ENCODE data around the gene NXF1. TPM values are rescaled to one million over a fixed set of nuclear protein-coding genes. Genes with fewer than 3 reads are reported as not detected.

NXF1 gene
- total and polyA plus RNA-seq, 4 donors = 17.3 to 38.3 (median 32.7) TPM

DNA sequence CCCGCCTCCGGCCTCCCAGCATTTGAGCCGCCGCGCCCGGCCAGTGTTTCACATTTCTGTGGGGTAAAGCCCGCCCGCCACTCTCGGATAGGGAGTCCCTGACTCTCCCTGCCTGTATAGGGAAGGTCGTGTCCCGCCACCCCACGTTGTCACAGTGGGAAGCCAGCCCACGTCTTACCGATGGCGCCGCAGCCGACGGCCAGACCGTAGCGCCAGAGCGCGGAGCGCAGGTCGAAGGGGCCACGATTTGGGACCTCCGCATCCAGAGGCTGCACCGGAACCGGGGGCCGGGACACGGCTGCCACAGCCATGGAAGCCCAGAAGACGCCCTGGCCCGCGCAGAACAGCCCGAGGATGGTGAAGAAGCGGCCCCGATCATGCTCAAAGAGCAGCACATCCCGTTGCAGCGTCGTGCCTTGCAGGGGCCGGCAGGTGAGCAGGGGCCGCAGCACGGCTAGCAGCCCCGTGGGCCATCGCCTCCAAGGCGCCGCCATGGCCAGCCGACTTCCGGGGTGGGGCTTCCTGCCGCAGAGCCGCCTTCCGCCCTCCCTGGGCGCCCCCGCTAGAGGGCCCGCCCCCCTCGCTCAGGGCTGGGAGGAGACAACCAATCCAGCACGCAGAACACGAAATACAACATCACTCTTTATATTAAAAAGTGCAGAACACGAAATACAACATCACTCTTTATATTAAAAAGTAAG lies 13.6 kb downstream of the NXF1 start, which contains the start of gene TMEM223:
Gene TMEM223, minus strand, starts transcription at position 506 of the 701 bp plus-strand sequence. Its CDS starts 12 bp downstream, at position 494.
- peak within 1 kb of the TSS; percentile 80 to 85 for H3K27ac ChIP-seq (ENCODE audit: low read depth in 1 of 2, low read length in 2 of 2)
- no peaks in the 10 kb centered on the region for H3K27me3 ChIP-seq (ENCODE audit: control insufficient read depth in 4 of 4, insufficient read depth in 4 of 4, low read length in 3 of 4)
- TF ChIP-seq SP1 (IDR thresholded peaks at IDR 0.05) = no peak
- TF ChIP-seq NR2F2 (IDR thresholded peaks at IDR 0.05) = no peak
- TF ChIP-seq, protein P1, sequence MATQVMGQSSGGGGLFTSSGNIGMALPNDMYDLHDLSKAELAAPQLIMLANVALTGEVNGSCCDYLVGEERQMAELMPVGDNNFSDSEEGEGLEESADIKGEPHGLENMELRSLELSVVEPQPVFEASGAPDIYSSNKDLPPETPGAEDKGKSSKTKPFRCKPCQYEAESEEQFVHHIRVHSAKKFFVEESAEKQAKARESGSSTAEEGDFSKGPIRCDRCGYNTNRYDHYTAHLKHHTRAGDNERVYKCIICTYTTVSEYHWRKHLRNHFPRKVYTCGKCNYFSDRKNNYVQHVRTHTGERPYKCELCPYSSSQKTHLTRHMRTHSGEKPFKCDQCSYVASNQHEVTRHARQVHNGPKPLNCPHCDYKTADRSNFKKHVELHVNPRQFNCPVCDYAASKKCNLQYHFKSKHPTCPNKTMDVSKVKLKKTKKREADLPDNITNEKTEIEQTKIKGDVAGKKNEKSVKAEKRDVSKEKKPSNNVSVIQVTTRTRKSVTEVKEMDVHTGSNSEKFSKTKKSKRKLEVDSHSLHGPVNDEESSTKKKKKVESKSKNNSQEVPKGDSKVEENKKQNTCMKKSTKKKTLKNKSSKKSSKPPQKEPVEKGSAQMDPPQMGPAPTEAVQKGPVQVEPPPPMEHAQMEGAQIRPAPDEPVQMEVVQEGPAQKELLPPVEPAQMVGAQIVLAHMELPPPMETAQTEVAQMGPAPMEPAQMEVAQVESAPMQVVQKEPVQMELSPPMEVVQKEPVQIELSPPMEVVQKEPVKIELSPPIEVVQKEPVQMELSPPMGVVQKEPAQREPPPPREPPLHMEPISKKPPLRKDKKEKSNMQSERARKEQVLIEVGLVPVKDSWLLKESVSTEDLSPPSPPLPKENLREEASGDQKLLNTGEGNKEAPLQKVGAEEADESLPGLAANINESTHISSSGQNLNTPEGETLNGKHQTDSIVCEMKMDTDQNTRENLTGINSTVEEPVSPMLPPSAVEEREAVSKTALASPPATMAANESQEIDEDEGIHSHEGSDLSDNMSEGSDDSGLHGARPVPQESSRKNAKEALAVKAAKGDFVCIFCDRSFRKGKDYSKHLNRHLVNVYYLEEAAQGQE (IDR thresholded peaks at IDR 0.05) = no peak
- TF ChIP-seq RAD21 (IDR thresholded peaks at IDR 0.05) = peak in 1 of 2 donors; percentile 46
- TF ChIP-seq, protein P2, sequence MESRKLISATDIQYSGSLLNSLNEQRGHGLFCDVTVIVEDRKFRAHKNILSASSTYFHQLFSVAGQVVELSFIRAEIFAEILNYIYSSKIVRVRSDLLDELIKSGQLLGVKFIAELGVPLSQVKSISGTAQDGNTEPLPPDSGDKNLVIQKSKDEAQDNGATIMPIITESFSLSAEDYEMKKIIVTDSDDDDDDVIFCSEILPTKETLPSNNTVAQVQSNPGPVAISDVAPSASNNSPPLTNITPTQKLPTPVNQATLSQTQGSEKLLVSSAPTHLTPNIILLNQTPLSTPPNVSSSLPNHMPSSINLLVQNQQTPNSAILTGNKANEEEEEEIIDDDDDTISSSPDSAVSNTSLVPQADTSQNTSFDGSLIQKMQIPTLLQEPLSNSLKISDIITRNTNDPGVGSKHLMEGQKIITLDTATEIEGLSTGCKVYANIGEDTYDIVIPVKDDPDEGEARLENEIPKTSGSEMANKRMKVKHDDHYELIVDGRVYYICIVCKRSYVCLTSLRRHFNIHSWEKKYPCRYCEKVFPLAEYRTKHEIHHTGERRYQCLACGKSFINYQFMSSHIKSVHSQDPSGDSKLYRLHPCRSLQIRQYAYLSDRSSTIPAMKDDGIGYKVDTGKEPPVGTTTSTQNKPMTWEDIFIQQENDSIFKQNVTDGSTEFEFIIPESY (IDR thresholded peaks at IDR 0.05) = no peak
- TF ChIP-seq, protein P3, sequence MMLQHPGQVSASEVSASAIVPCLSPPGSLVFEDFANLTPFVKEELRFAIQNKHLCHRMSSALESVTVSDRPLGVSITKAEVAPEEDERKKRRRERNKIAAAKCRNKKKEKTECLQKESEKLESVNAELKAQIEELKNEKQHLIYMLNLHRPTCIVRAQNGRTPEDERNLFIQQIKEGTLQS (IDR thresholded peaks at IDR 0.05) = no peak
- no peak for TF ChIP-seq EGR1 (IDR thresholded peaks at IDR 0.05; ENCODE audit: low read depth in 2 of 2)
- TF ChIP-seq, protein P4, sequence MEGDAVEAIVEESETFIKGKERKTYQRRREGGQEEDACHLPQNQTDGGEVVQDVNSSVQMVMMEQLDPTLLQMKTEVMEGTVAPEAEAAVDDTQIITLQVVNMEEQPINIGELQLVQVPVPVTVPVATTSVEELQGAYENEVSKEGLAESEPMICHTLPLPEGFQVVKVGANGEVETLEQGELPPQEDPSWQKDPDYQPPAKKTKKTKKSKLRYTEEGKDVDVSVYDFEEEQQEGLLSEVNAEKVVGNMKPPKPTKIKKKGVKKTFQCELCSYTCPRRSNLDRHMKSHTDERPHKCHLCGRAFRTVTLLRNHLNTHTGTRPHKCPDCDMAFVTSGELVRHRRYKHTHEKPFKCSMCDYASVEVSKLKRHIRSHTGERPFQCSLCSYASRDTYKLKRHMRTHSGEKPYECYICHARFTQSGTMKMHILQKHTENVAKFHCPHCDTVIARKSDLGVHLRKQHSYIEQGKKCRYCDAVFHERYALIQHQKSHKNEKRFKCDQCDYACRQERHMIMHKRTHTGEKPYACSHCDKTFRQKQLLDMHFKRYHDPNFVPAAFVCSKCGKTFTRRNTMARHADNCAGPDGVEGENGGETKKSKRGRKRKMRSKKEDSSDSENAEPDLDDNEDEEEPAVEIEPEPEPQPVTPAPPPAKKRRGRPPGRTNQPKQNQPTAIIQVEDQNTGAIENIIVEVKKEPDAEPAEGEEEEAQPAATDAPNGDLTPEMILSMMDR (IDR thresholded peaks at IDR 0.05; ENCODE audit: low read depth, low read length, missing input control) = peak; percentile 25
- no peak for TF ChIP-seq TAF1 (conservative IDR thresholded peaks at IDR 0.05)
- no peak for TF ChIP-seq RXRA (IDR thresholded peaks at IDR 0.05)
- no peak for TF ChIP-seq JUND (IDR thresholded peaks at IDR 0.05)
- TF ChIP-seq FOXA1 (IDR thresholded peaks at IDR 0.05) = peak; percentile 21
- TF ChIP-seq YY1 (IDR thresholded peaks at IDR 0.05) = peak; percentile 96
- TF ChIP-seq, protein P5, sequence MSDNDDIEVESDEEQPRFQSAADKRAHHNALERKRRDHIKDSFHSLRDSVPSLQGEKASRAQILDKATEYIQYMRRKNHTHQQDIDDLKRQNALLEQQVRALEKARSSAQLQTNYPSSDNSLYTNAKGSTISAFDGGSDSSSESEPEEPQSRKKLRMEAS (IDR thresholded peaks at IDR 0.05) = no peak
- TF ChIP-seq HNF4G (IDR thresholded peaks at IDR 0.05) = no peak
- no peak for TF ChIP-seq HNF4A (conservative IDR thresholded peaks at IDR 0.05)
- TF ChIP-seq FOXA2 (IDR thresholded peaks at IDR 0.05) = no peak
- peak; percentile 65 to 92 for TF ChIP-seq GABPA (IDR thresholded peaks at IDR 0.05 in 1 of 2, conservative IDR thresholded peaks at IDR 0.05 in 1 of 2)
- H3K4me1 ChIP-seq (ENCODE audit: control insufficient read depth in 4 of 4, insufficient read depth in 4 of 4, low read length in 3 of 4) = peaks cover 0 to 41% (median 34%) of the 10 kb centered on the region in 4 donors
- under 1% methylated on average over 58 of the region's 58 CpGs for WGBS
- H3K9me3 ChIP-seq (ENCODE audit: control insufficient read depth in 4 of 4, low read length in 3 of 4) = no peaks in the 10 kb centered on the region
- peak within 1 kb of the TSS; percentile 55 to 95 for H3K9ac ChIP-seq (ENCODE audit: low read depth in 1 of 2, low read length in 2 of 2)
- H3K36me3 ChIP-seq (ENCODE audit: control insufficient read depth in 4 of 4, insufficient read depth in 3 of 4, low read depth in 1 of 4, low read length in 3 of 4) = peaks cover 5 to 41% (median 26%) of the 10 kb centered on the region in 4 donors
- H3K4me3 ChIP-seq (ENCODE audit: low read depth in 1 of 3, low read length in 3 of 3) = peak within 1 kb of the TSS; percentile 87 to 95 (median 95)
- DNase-seq (ENCODE audit: low spot score) = peak; percentile 90

All from liver (tissue), 9 donors.